Hepatocyte (in vitro differentiated cells): ENCODE data around the gene RAB43.

Experiments used
- EZH2 ChIP-seq: fragments of 200-600 bp; sonication (generic); IDR thresholded peaks from 2 replicates; pipeline ENCODE4 v1.6.1; 2016; ENCODE audit warnings: antibody characterized with exemption, mild to moderate bottlenecking, borderline replicate concordance
- EZH2phosphoT487 ChIP-seq: fragments of 200-600 bp; sonication (generic); IDR thresholded peaks from one replicate; pipeline ENCODE4 v1.6.1; 2018; ENCODE audit warnings: antibody characterized with exemption, mild to moderate bottlenecking, low read depth, moderate library complexity; ENCODE audit not compliant: unreplicated experiment, severe bottlenecking
- TF ChIP-seq, protein P1 (sequence below): fragments of 200-600 bp; sonication (generic); IDR thresholded peaks from 2 replicates; pipeline ENCODE4 v1.5.1; 2016; ENCODE audit warnings: antibody characterized with exemption, mild to moderate bottlenecking; ENCODE audit not compliant: poor library complexity

DNA sequence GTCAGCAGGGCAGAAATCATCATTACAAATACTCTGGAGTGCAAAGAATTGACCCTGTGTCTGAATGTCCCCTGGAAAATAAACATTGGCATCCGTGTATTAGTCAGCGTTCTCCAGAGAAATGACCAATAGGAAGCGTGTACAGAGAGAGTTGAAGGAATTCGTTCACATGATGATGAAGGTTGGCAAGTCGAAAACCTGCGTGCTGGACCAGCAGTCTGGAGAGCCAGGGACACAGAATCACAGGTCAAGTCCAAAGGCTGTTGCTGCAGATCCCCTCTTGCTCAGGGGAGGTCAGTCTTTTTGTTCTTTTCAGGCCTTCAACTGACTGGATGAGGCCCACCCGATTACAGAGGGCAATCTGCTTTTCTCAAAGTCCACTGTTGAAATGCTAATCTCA lies 44.4 kb downstream of the RAB43 start:
- no peak for TF ChIP-seq EZH2
- TF ChIP-seq, protein P1, sequence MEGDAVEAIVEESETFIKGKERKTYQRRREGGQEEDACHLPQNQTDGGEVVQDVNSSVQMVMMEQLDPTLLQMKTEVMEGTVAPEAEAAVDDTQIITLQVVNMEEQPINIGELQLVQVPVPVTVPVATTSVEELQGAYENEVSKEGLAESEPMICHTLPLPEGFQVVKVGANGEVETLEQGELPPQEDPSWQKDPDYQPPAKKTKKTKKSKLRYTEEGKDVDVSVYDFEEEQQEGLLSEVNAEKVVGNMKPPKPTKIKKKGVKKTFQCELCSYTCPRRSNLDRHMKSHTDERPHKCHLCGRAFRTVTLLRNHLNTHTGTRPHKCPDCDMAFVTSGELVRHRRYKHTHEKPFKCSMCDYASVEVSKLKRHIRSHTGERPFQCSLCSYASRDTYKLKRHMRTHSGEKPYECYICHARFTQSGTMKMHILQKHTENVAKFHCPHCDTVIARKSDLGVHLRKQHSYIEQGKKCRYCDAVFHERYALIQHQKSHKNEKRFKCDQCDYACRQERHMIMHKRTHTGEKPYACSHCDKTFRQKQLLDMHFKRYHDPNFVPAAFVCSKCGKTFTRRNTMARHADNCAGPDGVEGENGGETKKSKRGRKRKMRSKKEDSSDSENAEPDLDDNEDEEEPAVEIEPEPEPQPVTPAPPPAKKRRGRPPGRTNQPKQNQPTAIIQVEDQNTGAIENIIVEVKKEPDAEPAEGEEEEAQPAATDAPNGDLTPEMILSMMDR, result no peak
- TF ChIP-seq EZH2phosphoT487, result no peak
